HL-60 (cell line): ENCODE measurements around the gene CDHR4.

Experiments used
- DNase-seq, 2 experiments: peaks; one replicate each; pipeline ENCODE4 v3.0.0-alpha.2; 2010 to 2020; ENCODE audit warnings: low read depth in 1 of 2, low spot score in 1 of 2
- H3K27ac ChIP-seq: fragments of 250-450 bp; sonication (Bioruptor Pico); replicated peaks from 2 replicates; pipeline ENCODE4 v1.5.1; 2020; ENCODE audit warnings: mild to moderate bottlenecking, moderate library complexity
- H3K27me3 ChIP-seq: fragments of 250-450 bp; sonication (Bioruptor Pico); 2 replicates; pipeline ENCODE4 v1.5.1; 2021; ENCODE audit warnings: mild to moderate bottlenecking, moderate library complexity; ENCODE audit not compliant: insufficient read depth, poor library complexity, severe bottlenecking
- H3K4me3 ChIP-seq: replicated peaks from 2 replicates; pipeline ENCODE4 v1.5.1; 2011; ENCODE audit warnings: mild to moderate bottlenecking, control low read depth, low read length; ENCODE audit not compliant: insufficient read depth
- CTCF ChIP-seq: IDR thresholded peaks from one replicate; pipeline ENCODE4 v1.5.1; 2011; ENCODE audit warnings: low read length, control low read depth, inconsistent platforms; ENCODE audit not compliant: insufficient read depth
- GABPA ChIP-seq: IDR thresholded peaks from 2 replicates; pipeline ENCODE4 v1.6.1; 2012; ENCODE audit warnings: low read depth
- POLR2AphosphoS5 ChIP-seq: IDR thresholded peaks from 2 replicates; pipeline ENCODE4 v1.6.1; 2012; ENCODE audit warnings: low read depth
- SPI1 ChIP-seq: IDR thresholded peaks from 2 replicates; pipeline ENCODE4 v1.6.1; 2012; ENCODE audit warnings: low read depth, mild to moderate bottlenecking, borderline replicate concordance
- TF ChIP-seq, protein P1 (sequence below): IDR thresholded peaks from 2 replicates; pipeline ENCODE4 v1.6.1; 2012; ENCODE audit warnings: low read depth; ENCODE audit not compliant: insufficient replicate concordance

The CDHR4 gene

GRCh38 chr3:49757197-49757596, 42.5 kb downstream of the CDHR4 start:
- no peak overlapping the region for H3K4me3 ChIP-seq
- TF ChIP-seq SPI1 (no peak), POLR2AphosphoS5 (no peak), GABPA (no peak), CTCF (no peak)
- TF ChIP-seq, protein P1, sequence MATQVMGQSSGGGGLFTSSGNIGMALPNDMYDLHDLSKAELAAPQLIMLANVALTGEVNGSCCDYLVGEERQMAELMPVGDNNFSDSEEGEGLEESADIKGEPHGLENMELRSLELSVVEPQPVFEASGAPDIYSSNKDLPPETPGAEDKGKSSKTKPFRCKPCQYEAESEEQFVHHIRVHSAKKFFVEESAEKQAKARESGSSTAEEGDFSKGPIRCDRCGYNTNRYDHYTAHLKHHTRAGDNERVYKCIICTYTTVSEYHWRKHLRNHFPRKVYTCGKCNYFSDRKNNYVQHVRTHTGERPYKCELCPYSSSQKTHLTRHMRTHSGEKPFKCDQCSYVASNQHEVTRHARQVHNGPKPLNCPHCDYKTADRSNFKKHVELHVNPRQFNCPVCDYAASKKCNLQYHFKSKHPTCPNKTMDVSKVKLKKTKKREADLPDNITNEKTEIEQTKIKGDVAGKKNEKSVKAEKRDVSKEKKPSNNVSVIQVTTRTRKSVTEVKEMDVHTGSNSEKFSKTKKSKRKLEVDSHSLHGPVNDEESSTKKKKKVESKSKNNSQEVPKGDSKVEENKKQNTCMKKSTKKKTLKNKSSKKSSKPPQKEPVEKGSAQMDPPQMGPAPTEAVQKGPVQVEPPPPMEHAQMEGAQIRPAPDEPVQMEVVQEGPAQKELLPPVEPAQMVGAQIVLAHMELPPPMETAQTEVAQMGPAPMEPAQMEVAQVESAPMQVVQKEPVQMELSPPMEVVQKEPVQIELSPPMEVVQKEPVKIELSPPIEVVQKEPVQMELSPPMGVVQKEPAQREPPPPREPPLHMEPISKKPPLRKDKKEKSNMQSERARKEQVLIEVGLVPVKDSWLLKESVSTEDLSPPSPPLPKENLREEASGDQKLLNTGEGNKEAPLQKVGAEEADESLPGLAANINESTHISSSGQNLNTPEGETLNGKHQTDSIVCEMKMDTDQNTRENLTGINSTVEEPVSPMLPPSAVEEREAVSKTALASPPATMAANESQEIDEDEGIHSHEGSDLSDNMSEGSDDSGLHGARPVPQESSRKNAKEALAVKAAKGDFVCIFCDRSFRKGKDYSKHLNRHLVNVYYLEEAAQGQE = no peak
- DNase-seq = no peak
- no peak overlapping the region for H3K27ac ChIP-seq
- H3K27me3 ChIP-seq = no peaks in the 10 kb centered on the region

DNA sequence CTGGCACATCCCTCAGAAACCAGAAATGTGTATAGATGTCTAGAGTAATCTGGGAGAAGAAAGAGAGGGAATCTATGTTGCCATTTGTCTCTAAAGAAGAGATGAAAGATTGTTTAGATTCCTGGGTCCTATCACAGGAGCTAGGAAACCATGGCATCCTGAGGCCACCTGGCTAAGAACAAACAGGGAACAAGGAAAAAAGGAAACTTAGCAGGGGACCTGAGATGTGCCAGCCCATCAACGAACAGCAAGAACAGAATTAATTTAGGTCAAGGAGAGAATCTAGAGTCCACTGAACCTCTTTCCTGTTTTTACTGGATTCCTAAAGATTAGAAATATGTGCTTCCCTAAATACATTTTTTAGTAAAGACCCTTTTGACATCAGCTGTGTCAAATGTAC, 43.6 kb downstream of the CDHR4 start:
- Histone ChIP-seq H3K27me3 (no peaks in the 10 kb centered on the region), H3K27ac (no peak overlapping the region), H3K4me3 (no peak overlapping the region)
- TF ChIP-seq GABPA (no peak), SPI1 (no peak), POLR2AphosphoS5 (no peak), CTCF (no peak)
- TF ChIP-seq, protein P1 = no peak
- DNase-seq = no peak

DNA sequence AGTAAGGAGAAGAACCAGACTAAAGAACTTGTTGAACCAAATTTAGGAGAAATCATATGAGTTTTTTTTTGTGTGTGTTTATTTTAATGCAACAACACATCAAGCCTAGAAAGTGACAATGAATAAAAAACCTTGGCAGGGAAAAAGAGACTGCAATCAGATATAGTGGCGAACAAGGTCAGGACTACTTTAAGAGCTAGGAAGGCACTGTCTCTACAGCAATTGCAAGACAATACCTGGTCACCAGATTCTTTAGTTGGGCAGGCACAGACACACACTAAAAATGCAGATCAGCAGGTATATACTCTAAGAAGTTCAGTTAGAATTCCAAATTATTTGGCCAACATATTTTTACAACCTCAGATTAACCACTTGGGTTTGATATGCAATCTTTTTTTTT, 45.1 kb downstream of the CDHR4 start:
- DNase-seq = no peak
- TF ChIP-seq GABPA (no peak), CTCF (no peak), SPI1 (no peak), POLR2AphosphoS5 (no peak)
- TF ChIP-seq, protein P1 = no peak
- no peak overlapping the region for H3K27ac ChIP-seq
- no peaks in the 10 kb centered on the region for H3K27me3 ChIP-seq
- H3K4me3 ChIP-seq = no peak overlapping the region
